Natural killer cell (primary cell): Measurements from ENCODE around the gene S1PR4. TPM values are rescaled to one million over a fixed set of nuclear protein-coding genes. Genes with fewer than 3 reads are reported as not detected.

Experiments
- ATAC-seq, 3 donors: fragments of 150-1000 bp in 2 of 3; fragments of 200-7000 bp in 1 of 3; cut with Tn5 transposase; 1 replicate in 1 of 3; 2 replicates in 2 of 3; pipeline ENCODE4 v1.10.0; 2021; ENCODE audit warnings: mild to moderate bottlenecking in 2 of 3, moderate library complexity in 2 of 3
- DNase-seq, 2 donors: peaks; one replicate each; pipeline versions ENCODE4 v3.0.0 to v3.0.0-alpha.2; 2013 to 2021; ENCODE audit warnings: mixed read lengths in 1 of 2
- H3K27ac ChIP-seq: one replicate; pipeline ENCODE4 v1.5.1; 2013; ENCODE audit warnings: mild to moderate bottlenecking, low read length
- H3K27me3 ChIP-seq: one replicate; pipeline ENCODE4 v1.6.1; 2013; ENCODE audit warnings: low read length; ENCODE audit not compliant: control insufficient read depth, insufficient read depth
- H3K36me3 ChIP-seq: one replicate; pipeline ENCODE4 v1.6.1; 2013; ENCODE audit warnings: low read length; ENCODE audit not compliant: control insufficient read depth, insufficient read depth
- H3K4me1 ChIP-seq: one replicate; pipeline ENCODE4 v1.6.1; 2013; ENCODE audit warnings: low read length; ENCODE audit not compliant: control insufficient read depth, insufficient read depth
- H3K4me3 ChIP-seq: one replicate; pipeline ENCODE4 v1.5.1; 2013; ENCODE audit warnings: low read length
- H3K9me3 ChIP-seq: one replicate; pipeline ENCODE4 v1.6.1; 2013; ENCODE audit warnings: low read length; ENCODE audit not compliant: control insufficient read depth, insufficient read depth
- H3K27ac Mint-ChIP-seq, 2 donors: one replicate each; pipeline ENCODE4 v1.8.0; 2022; ENCODE audit warnings: mild to moderate bottlenecking in 2 of 2, mixed read lengths in 2 of 2, moderate library complexity in 1 of 2
- H3K27me3 Mint-ChIP-seq, 2 donors: one replicate each; pipeline ENCODE4 v1.8.0; 2022; ENCODE audit warnings: low read depth in 2 of 2, mixed read lengths in 2 of 2
- H3K36me3 Mint-ChIP-seq: one replicate; pipeline ENCODE4 v1.8.0; 2022; ENCODE audit warnings: mixed read lengths
- H3K4me1 Mint-ChIP-seq, 2 donors: one replicate each; pipeline ENCODE4 v1.8.0; 2022; ENCODE audit warnings: mixed read lengths in 2 of 2
- H3K4me3 Mint-ChIP-seq: one replicate; pipeline ENCODE4 v1.8.0; 2022; ENCODE audit warnings: mild to moderate bottlenecking, moderate library complexity, mixed read lengths
- H3K9me3 Mint-ChIP-seq, 2 donors: one replicate each; pipeline ENCODE4 v1.8.0; 2022; ENCODE audit warnings: mixed read lengths in 2 of 2
- WGBS: methylation state at CpG from one replicate; pipeline ENCODE4 v1.1.7; 2013; ENCODE audit warnings: missing lambda C conversion rate; ENCODE audit not compliant: insufficient coverage; 5-methylcytosine and 5-hydroxymethylcytosine counted together
- intact Hi-C: fragments of 100-400 bp; cut with micrococcal nuclease; formaldehyde crosslinking; loops from one replicate; pipeline ENCODE4 v1.14.2; 2022
- total RNA-seq, 4 donors: library from RNA; stranded (reverse); fragments of 120-200 nt in 1 of 4; gene quantifications; one replicate each; pipeline versions ENCODE4 v1.2.3 to v1.2.4, GENCODE V29; 2013 to 2022
- TF ChIP-seq, protein P1 (sequence below): fragments of 200-600 bp; IDR thresholded peaks from one replicate; pipeline ENCODE4 v1.8.0; 2022; ENCODE audit warnings: antibody characterized with exemption

S1PR4 gene
- total RNA-seq, 3 donors from 2014 or later (not counting 1 experiment from before 2014, with no cell fraction given): 37.1 to 60.4 (median 51.7) TPM

DNA sequence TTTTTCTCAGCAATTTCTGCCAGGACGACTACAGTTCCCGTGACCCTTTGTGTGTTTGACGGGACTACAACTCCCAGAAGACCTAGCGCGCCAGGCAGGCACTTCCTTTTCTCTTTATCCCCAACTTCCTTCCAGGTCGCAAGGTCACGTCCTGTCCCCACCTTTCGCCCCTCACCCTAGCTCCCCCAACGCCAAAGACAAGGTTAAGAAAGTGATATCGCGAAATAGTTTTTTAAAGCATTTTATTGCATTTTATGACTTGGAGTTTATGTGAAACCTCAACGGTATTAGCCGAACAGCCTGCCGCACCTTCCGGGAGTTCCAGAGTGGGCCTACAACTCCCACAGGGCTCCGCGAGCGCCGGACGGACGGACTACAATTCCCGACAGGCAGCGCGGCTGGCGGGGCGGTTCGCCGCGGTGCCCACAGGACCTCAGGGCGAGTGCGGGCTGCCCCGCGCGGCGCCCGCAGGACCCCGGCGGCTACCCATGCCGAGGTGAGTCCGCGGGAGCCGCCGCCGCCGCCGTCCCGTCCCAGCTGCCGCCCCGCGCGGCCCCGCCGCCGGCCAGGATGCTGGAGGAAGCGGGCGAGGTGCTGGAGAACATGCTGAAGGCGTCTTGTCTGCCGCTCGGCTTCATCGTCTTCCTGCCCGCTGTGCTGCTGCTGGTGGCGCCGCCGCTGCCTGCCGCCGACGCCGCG is 7.0 kb downstream of the S1PR4 start, which contains the start of gene NCLN:
Gene NCLN, plus strand, starts transcription at position 470 of the 699 bp plus-strand sequence. Its CDS starts 101 bp downstream, at position 571.
- no peaks in the 10 kb centered on the region for H3K36me3 Mint-ChIP-seq
- peaks cover 24% of the 10 kb centered on the region for H3K36me3 ChIP-seq
- no peaks in the 10 kb centered on the region for H3K27me3 ChIP-seq
- intact Hi-C loops: loop anchor here (1.0 to 10.0 kb wide), 3 partner anchors 9 to 249 kb away; no protein-coding TSS in a partner anchor
- DNase-seq (peak; percentile 96), ATAC-seq (peak; percentile 88 to 96 (median 91))
- H3K4me1 Mint-ChIP-seq: peaks cover 32 to 61% of the 10 kb centered on the region in 2 donors
- no peaks in the 10 kb centered on the region for H3K27me3 Mint-ChIP-seq
- TF ChIP-seq, protein P1, sequence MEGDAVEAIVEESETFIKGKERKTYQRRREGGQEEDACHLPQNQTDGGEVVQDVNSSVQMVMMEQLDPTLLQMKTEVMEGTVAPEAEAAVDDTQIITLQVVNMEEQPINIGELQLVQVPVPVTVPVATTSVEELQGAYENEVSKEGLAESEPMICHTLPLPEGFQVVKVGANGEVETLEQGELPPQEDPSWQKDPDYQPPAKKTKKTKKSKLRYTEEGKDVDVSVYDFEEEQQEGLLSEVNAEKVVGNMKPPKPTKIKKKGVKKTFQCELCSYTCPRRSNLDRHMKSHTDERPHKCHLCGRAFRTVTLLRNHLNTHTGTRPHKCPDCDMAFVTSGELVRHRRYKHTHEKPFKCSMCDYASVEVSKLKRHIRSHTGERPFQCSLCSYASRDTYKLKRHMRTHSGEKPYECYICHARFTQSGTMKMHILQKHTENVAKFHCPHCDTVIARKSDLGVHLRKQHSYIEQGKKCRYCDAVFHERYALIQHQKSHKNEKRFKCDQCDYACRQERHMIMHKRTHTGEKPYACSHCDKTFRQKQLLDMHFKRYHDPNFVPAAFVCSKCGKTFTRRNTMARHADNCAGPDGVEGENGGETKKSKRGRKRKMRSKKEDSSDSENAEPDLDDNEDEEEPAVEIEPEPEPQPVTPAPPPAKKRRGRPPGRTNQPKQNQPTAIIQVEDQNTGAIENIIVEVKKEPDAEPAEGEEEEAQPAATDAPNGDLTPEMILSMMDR: no peak
- H3K27ac ChIP-seq: peak within 1 kb of the TSS; percentile 72
- under 1% methylated on average over 67 of the region's 69 CpGs for WGBS
- peak within 1 kb of the TSS; percentile 95 for H3K4me3 Mint-ChIP-seq
- no peaks in the 10 kb centered on the region for H3K9me3 ChIP-seq
- peaks cover 81% of the 10 kb centered on the region for H3K4me1 ChIP-seq
- H3K4me3 ChIP-seq: peak within 1 kb of the TSS; percentile 77
- peak within 1 kb of the TSS; percentile 93 to 94 for H3K27ac Mint-ChIP-seq
- H3K9me3 Mint-ChIP-seq: no peaks in the 10 kb centered on the region

DNA sequence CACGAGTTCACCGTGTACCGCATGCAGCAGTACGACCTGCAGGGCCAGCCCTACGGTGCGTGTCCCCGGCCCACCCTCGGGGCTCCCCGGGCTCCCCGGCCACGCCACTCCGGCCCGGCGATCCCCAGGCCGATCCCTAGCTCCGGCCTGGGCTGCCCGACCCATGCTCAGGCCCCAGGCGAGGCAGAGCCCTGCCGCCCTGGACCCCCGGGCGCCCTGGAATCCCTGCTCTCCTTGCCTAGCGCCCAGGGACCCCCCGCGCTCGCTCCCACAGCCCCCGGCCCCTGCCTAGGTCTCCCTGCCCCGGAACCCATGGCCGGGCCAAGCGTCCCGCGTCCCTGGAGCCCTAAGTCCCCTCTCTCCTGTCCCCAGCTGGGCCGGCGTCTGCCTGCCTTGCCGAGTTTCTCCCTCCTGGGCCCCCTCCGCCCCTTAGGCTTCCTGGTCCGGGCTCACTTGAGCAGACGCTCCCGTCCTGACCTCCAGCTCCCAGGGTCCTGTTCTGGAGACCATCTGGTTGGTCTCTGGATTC is 7.7 kb downstream of the S1PR4 start:
- H3K36me3 Mint-ChIP-seq: no peaks in the 10 kb centered on the region
- intact Hi-C loops: loop anchor here (10.0 kb wide), 2 partner anchors 231 to 249 kb away; no protein-coding TSS in a partner anchor
- peaks cover 75% of the 10 kb centered on the region for H3K4me1 ChIP-seq
- H3K9me3 Mint-ChIP-seq: no peaks in the 10 kb centered on the region
- H3K27ac Mint-ChIP-seq: peak overlapping the region; percentile 65 to 94
- TF ChIP-seq, protein P1: no peak
- peak overlapping the region; percentile 95 for H3K4me3 Mint-ChIP-seq
- peaks cover 21% of the 10 kb centered on the region for H3K36me3 ChIP-seq
- no peaks in the 10 kb centered on the region for H3K9me3 ChIP-seq
- peak overlapping the region; percentile 52 for H3K4me3 ChIP-seq
- peaks cover 29 to 56% of the 10 kb centered on the region in 2 donors for H3K4me1 Mint-ChIP-seq
- H3K27me3 Mint-ChIP-seq: no peaks in the 10 kb centered on the region
- ATAC-seq (no peak), DNase-seq (peak in 1 of 2 donors; percentile 35)
- peak overlapping the region; percentile 45 for H3K27ac ChIP-seq
- H3K27me3 ChIP-seq: no peaks in the 10 kb centered on the region
- WGBS: under 1% methylated on average over 38 of the region's 38 CpGs

DNA sequence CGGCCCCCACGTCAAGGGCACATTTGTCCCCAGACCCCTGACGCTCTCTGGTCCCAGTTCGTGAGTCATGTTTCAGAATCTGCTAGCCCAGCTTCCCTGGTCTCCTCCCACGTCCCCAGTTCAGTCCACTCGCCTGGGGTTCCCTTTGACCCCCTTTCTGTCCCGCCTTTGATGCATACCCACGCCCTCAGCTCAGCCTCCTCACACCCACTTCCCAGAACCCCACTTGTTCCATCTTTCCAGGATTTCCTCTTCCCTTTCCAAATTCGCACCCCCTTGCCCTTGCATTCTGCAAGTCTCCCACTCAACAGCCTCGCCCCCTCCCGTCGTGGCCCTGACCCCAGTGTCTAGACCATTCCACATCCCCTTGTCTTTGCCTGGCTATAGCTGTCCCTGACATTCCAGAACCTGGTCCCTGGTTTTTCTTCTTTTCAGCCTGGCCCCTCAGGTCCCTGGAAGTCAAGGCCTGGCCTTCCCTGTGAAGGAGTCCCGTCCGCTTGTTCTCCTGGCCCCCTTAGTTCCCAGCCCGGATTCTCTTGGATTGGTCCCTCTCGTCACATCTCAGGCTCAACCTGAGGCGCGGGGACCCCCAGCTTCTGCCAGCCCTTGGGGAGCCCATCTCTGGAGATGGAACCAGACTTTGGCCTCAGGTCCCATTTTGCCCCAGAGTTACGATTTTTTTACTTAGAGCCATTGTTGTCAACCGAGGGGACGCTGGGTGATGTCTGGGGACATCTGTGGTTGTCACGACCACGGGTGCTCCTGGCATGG is 8.5 kb downstream of the S1PR4 start:
- ATAC-seq (no peak), DNase-seq (no peak)
- WGBS: 77% methylated on average over 23 of the region's 23 CpGs
- Mint-ChIP-seq H3K4me3 (peak overlapping the region; percentile 89), H3K36me3 (no peaks in the 10 kb centered on the region), H3K4me1 (peaks cover 29 to 56% of the 10 kb centered on the region in 2 donors), H3K27me3 (no peaks in the 10 kb centered on the region), H3K9me3 (no peaks in the 10 kb centered on the region), H3K27ac (peak overlapping the region; percentile 65 to 94)
- H3K27ac ChIP-seq: no peak overlapping the region
- H3K4me1 ChIP-seq: peaks cover 67% of the 10 kb centered on the region
- H3K27me3 ChIP-seq: no peaks in the 10 kb centered on the region
- peak overlapping the region; percentile 52 for H3K4me3 ChIP-seq
- no peaks in the 10 kb centered on the region for H3K9me3 ChIP-seq
- H3K36me3 ChIP-seq: peaks cover 18% of the 10 kb centered on the region
- TF ChIP-seq, protein P1: no peak
- intact Hi-C loops: loop anchor here (10.0 kb wide), 2 partner anchors 232 to 248 kb away; no protein-coding TSS in a partner anchor
